Activated T-cell treated with anti-CD3 and anti-CD28 coated beads, Interleukin-2, amount 50 U/mL, for 24 hours (primary cell): ENCODE data around the gene RGS17.

Experiments
- DNase-seq: peaks from one replicate; pipeline ENCODE4 v3.0.0-alpha.2; 2020
- H3K27ac Mint-ChIP-seq: 2 replicates; pipeline ENCODE4 v1.8.0; 2020; ENCODE audit warnings: mild to moderate bottlenecking, mixed read lengths
- H3K27me3 Mint-ChIP-seq: 2 replicates; pipeline ENCODE4 v1.8.0; 2020; ENCODE audit warnings: mixed read lengths
- H3K36me3 Mint-ChIP-seq: 2 replicates; pipeline ENCODE4 v1.8.0; 2020; ENCODE audit warnings: low read depth, mixed read lengths
- H3K4me1 Mint-ChIP-seq: 2 replicates; pipeline ENCODE4 v1.8.0; 2020; ENCODE audit warnings: low read depth, mixed read lengths
- H3K4me3 Mint-ChIP-seq: 2 replicates; pipeline ENCODE4 v1.8.0; 2020; ENCODE audit warnings: mild to moderate bottlenecking, moderate library complexity, mixed read lengths
- H3K9me3 Mint-ChIP-seq: 2 replicates; pipeline ENCODE4 v1.8.0; 2020; ENCODE audit warnings: mixed read lengths

The RGS17 gene

GRCh38 chr6:152959333-152959732 lies 171.7 kb downstream of the RGS17 start:
- DNase-seq: no peak
- Mint-ChIP-seq H3K27me3 (peaks cover 41% of the 10 kb centered on the region), H3K9me3 (no peaks in the 10 kb centered on the region), H3K4me3 (no peak overlapping the region), H3K27ac (no peak overlapping the region), H3K4me1 (no peaks in the 10 kb centered on the region), H3K36me3 (no peaks in the 10 kb centered on the region)

- no peak overlapping the region for H3K4me3 Mint-ChIP-seq
- peaks cover 45% of the 10 kb centered on the region for H3K27me3 Mint-ChIP-seq
- no peaks in the 10 kb centered on the region for H3K36me3 Mint-ChIP-seq
- no peaks in the 10 kb centered on the region for H3K4me1 Mint-ChIP-seq
- no peaks in the 10 kb centered on the region for H3K9me3 Mint-ChIP-seq
- DNase-seq: no peak
- no peak overlapping the region for H3K27ac Mint-ChIP-seq
These were observed 173.3 kb downstream of the RGS17 start for GRCh38 chr6:152957796-152958195.
